HG03196 (cell line): ENCODE results near the gene IL36B.
"Not testable (repeated sequence)": the region's sequence is repeated elsewhere in the genome, so short reads cannot be mapped to it uniquely, and the experiment has no call there.

ENCODE experiments used
- ATAC-seq: cut with Tn5 transposase; IDR thresholded peaks from one replicate; pipeline ENCODE4 v1.9.1; 2021; ENCODE audit not compliant: unreplicated experiment

Gene IL36B

GRCh38 chr2:113052396-113052917, at the start of gene IL36B:
TSS of gene IL36B (minus strand) at chr2:113052867.
- no peak for ATAC-seq

- no peak for ATAC-seq
These were observed 49.5 kb upstream of the IL36B start for GRCh38 chr2:113102133-113102532.

GRCh38 chr2:113098532-113098931, 45.9 kb upstream of the IL36B start:
- no peak for ATAC-seq

- ATAC-seq: no peak
These were observed 45.4 kb upstream of the IL36B start for GRCh38 chr2:113098041-113098440.

- not testable (repeated sequence) for ATAC-seq
These were observed 44.4 kb upstream of the IL36B start for GRCh38 chr2:113096842-113097618.

- ATAC-seq: not testable (repeated sequence)
These were observed 43.6 kb upstream of the IL36B start for GRCh38 chr2:113096306-113096705.

- ATAC-seq: no peak
These were observed 40.9 kb upstream of the IL36B start for GRCh38 chr2:113093613-113093977.

GRCh38 chr2:113092864-113093612, 40.4 kb upstream of the IL36B start:
- ATAC-seq: no peak

GRCh38 chr2:113091231-113091896, 38.7 kb upstream of the IL36B start:
- no peak for ATAC-seq

GRCh38 chr2:113089916-113090315, 37.2 kb upstream of the IL36B start:
- ATAC-seq: no peak

- ATAC-seq: no peak
These were observed 35.7 kb upstream of the IL36B start for GRCh38 chr2:113088213-113088992.

- no peak for ATAC-seq
These were observed 32.9 kb upstream of the IL36B start for GRCh38 chr2:113085542-113085941.

- no peak for ATAC-seq
These were observed 31.8 kb upstream of the IL36B start for GRCh38 chr2:113084249-113085000.

GRCh38 chr2:113083296-113083695, 30.6 kb upstream of the IL36B start:
- no peak for ATAC-seq

- ATAC-seq: no peak
These were observed 29.0 kb upstream of the IL36B start for GRCh38 chr2:113081488-113082210.

GRCh38 chr2:113080134-113080533, 27.5 kb upstream of the IL36B start:
- no peak for ATAC-seq

- no peak for ATAC-seq
These were observed 26.5 kb upstream of the IL36B start for GRCh38 chr2:113079131-113079530.

- no peak for ATAC-seq
These were observed 25.7 kb upstream of the IL36B start for GRCh38 chr2:113078350-113078839.

- ATAC-seq: no peak
These were observed 25.3 kb upstream of the IL36B start for GRCh38 chr2:113077921-113078320.
